Suprapubic skin (tissue), 4 donors: ENCODE data around the gene CTNND1.

ENCODE experiments used
- EP300 ChIP-seq: sonication (generic); formaldehyde crosslinking; IDR thresholded peaks from one replicate; pipeline ENCODE4 v1.6.1; 2017; ENCODE audit warnings: antibody characterized with exemption
- POLR2A ChIP-seq, 2 donors: fragments of 450-650 bp; IDR thresholded peaks; one replicate each; pipeline ENCODE4 v1.6.1; 2017; ENCODE audit warnings: antibody characterized with exemption in 2 of 2, mild to moderate bottlenecking in 2 of 2, moderate library complexity in 2 of 2
- POLR2AphosphoS5 ChIP-seq, 3 donors: sonication (generic); formaldehyde crosslinking; IDR thresholded peaks; one replicate each; pipeline ENCODE4 v1.6.1; 2017; ENCODE audit warnings: antibody characterized with exemption in 3 of 3
- TF ChIP-seq, protein P1 (sequence below), 2 donors: fragments of 200-600 bp in 1 of 2; fragments of 450-650 bp in 1 of 2; sonication (generic) in 1 of 2; IDR thresholded peaks; one replicate each; pipeline ENCODE4 v1.5.1; 2016 to 2019; ENCODE audit warnings: antibody characterized with exemption in 2 of 2, mild to moderate bottlenecking in 1 of 2, moderate library complexity in 1 of 2

DNA sequence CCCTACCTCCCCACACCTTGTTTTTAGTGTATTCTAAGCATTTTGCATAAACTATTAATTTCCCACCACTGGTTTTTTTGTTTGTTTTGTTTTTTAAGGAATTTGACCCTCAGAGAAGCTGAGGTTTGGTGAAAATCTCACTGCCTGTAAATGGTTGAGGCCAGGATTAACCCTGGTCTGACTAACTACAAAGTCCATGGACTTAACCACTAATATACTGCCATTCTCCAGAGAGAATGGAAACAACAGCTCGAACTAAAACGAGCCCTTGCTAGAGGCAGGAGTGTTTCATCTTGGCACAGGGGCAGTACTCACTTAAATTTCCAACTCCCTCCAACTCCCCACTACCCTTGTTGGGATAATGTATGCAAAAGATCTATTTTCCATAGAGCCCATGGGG, 3.0 kb downstream of the CTNND1 start:
- TF ChIP-seq POLR2A (IDR thresholded peaks at IDR 0.05) (no peak), EP300 (no peak), POLR2AphosphoS5 (IDR thresholded peaks at IDR 0.05) (no peak)
- TF ChIP-seq, protein P1, sequence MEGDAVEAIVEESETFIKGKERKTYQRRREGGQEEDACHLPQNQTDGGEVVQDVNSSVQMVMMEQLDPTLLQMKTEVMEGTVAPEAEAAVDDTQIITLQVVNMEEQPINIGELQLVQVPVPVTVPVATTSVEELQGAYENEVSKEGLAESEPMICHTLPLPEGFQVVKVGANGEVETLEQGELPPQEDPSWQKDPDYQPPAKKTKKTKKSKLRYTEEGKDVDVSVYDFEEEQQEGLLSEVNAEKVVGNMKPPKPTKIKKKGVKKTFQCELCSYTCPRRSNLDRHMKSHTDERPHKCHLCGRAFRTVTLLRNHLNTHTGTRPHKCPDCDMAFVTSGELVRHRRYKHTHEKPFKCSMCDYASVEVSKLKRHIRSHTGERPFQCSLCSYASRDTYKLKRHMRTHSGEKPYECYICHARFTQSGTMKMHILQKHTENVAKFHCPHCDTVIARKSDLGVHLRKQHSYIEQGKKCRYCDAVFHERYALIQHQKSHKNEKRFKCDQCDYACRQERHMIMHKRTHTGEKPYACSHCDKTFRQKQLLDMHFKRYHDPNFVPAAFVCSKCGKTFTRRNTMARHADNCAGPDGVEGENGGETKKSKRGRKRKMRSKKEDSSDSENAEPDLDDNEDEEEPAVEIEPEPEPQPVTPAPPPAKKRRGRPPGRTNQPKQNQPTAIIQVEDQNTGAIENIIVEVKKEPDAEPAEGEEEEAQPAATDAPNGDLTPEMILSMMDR (IDR thresholded peaks at IDR 0.05) = no peak
